HCT116 (cell line): ENCODE data around the gene DAPP1. TPM values are rescaled to one million over a fixed set of nuclear protein-coding genes. Genes with fewer than 3 reads are reported as not detected.

Experiments used
- ATAC-seq: fragments of 200-7000 bp; cut with Tn5 transposase; 2 replicates; pipeline ENCODE4 v1.9.1; 2020; ENCODE audit warnings: mild to moderate bottlenecking, moderate library complexity
- BruUV-seq: library from RNA; stranded (reverse); fragments of 400-500 nt; replicated peaks from 2 replicates; lab custom pipeline; 2021; lab: Mats Ljungman, UMichigan
- CTCF ChIA-PET: fragments of 300-600 bp; sonication (Branson Sonifier 250); formaldehyde crosslinking; loops from one replicate; lab custom pipeline; 2021; ENCODE audit warnings: antibody characterized with exemption; lab: Charles Lee
- POLR2A ChIA-PET: fragments of 300-600, 350-600 bp; sonication (Branson Sonifier 250); formaldehyde crosslinking; loops from one replicate; lab custom pipeline; 2021; ENCODE audit warnings: antibody characterized with exemption; lab: Charles Lee
- RAD21 ChIA-PET, 2 experiments: fragments of 300-600 bp; sonication (Branson Sonifier 250); formaldehyde crosslinking; loops; one replicate each; lab custom pipeline; 2023; ENCODE audit warnings: low total read pairs in 2 of 2; ENCODE audit not compliant: uncharacterized antibody in 2 of 2, unreplicated experiment in 2 of 2, low non-redundant PET in 1 of 2; lab: Charles Lee
- DNase-seq: peaks from one replicate; pipeline ENCODE4 v3.0.0-alpha.2; 2010; ENCODE audit warnings: low read depth, low spot score
- H2AFZ ChIP-seq: fragments of 200-600 bp; shearing (Covaris generic), sonication (generic); 2 replicates; pipeline ENCODE4 v1.6.1; 2017; ENCODE audit warnings: low read depth, mixed run types, mixed read lengths, antibody characterized with exemption, low read length; ENCODE audit not compliant: poor library complexity, severe bottlenecking
- H3K27ac ChIP-seq: 2 replicates; pipeline ENCODE4 v1.5.1; 2012; ENCODE audit warnings: low read depth, low read length
- H3K27me3 ChIP-seq: fragments of 200-600 bp; sonication (generic); 2 replicates; pipeline ENCODE4 v1.6.1; 2016; ENCODE audit warnings: mixed run types, low read length, mixed read lengths; ENCODE audit not compliant: insufficient read depth
- H3K36me3 ChIP-seq, 2 experiments: fragments of 200-500 bp in 1 of 2; fragments of 200-600 bp in 1 of 2; sonication (Bioruptor generic) in 1 of 2; sonication (generic) in 1 of 2; 2 replicates each; pipeline versions ENCODE4 v1.5.1 to v1.6.1; 2014 to 2016; ENCODE audit warnings: low read length in 2 of 2, inconsistent platforms in 1 of 2, mixed read lengths in 1 of 2, mixed run types in 1 of 2; ENCODE audit not compliant: insufficient read depth in 2 of 2, control insufficient read depth in 1 of 2
- H3K4me1 ChIP-seq, 2 experiments: fragments of 200-600 bp in 1 of 2; sonication (generic) in 1 of 2; 2 replicates each; pipeline versions ENCODE4 v1.5.1 to v1.6.1; 2012 to 2017; ENCODE audit warnings: low read length in 2 of 2, inconsistent platforms in 1 of 2, mild to moderate bottlenecking in 1 of 2, mixed read lengths in 1 of 2, mixed run types in 1 of 2, moderate library complexity in 1 of 2; ENCODE audit not compliant: insufficient read depth in 2 of 2, control insufficient read depth in 1 of 2
- H3K4me2 ChIP-seq: fragments of 200-600 bp; sonication (generic); 2 replicates; pipeline ENCODE4 v1.6.1; 2017; ENCODE audit warnings: mixed run types, low read length, mixed read lengths
- H3K4me3 ChIP-seq, 2 experiments: fragments of 200-600 bp in 1 of 2; sonication (generic) in 1 of 2; replicated peaks in 1 of 2; 2 replicates each; pipeline ENCODE4 v1.5.1; 2011 to 2016; ENCODE audit warnings: low read length in 2 of 2, control low read depth in 1 of 2, low read depth in 1 of 2, mild to moderate bottlenecking in 1 of 2, mixed read lengths in 1 of 2, mixed run types in 1 of 2
- H3K79me2 ChIP-seq: fragments of 200-600 bp; sonication (generic); 2 replicates; pipeline ENCODE4 v1.6.1; 2017; ENCODE audit warnings: mild to moderate bottlenecking, mixed run types, low read length, moderate library complexity, mixed read lengths; ENCODE audit not compliant: insufficient read depth
- H3K9ac ChIP-seq: fragments of 200-600 bp; sonication (generic); 2 replicates; pipeline ENCODE4 v1.6.1; 2016; ENCODE audit warnings: low read length, mixed read lengths
- H3K9me2 ChIP-seq: fragments of 200-600 bp; sonication (generic), shearing (Covaris generic); 2 replicates; pipeline ENCODE4 v1.6.1; 2017; ENCODE audit warnings: mixed run types, mild to moderate bottlenecking, moderate library complexity; ENCODE audit not compliant: insufficient read depth
- H3K9me3 ChIP-seq, 2 experiments: fragments of 200-500 bp in 1 of 2; fragments of 200-600 bp in 1 of 2; sonication (Bioruptor generic) in 1 of 2; sonication (generic) in 1 of 2; 2 replicates each; pipeline ENCODE4 v1.6.1; 2014 to 2017; ENCODE audit warnings: low read length in 2 of 2, mixed read lengths in 2 of 2, inconsistent platforms in 1 of 2, low read depth in 1 of 2, mild to moderate bottlenecking in 1 of 2, mixed run types in 1 of 2, moderate library complexity in 1 of 2; ENCODE audit not compliant: control insufficient read depth in 1 of 2, insufficient read depth in 1 of 2
- H4K20me1 ChIP-seq: fragments of 200-600 bp; sonication (generic), shearing (Covaris generic); 2 replicates; pipeline ENCODE4 v1.6.1; 2017; ENCODE audit warnings: mixed run types, mild to moderate bottlenecking, moderate library complexity; ENCODE audit not compliant: insufficient read depth
- ATF3 ChIP-seq: IDR thresholded peaks from 2 replicates; pipeline ENCODE4 v1.6.1; 2012
- CBX3 ChIP-seq: IDR thresholded peaks from 2 replicates; pipeline ENCODE4 v1.6.1; 2012; ENCODE audit warnings: low read depth
- EGR1 ChIP-seq: IDR thresholded peaks from 2 replicates; pipeline ENCODE4 v1.6.1; 2012; ENCODE audit warnings: low read depth
- ELF1 ChIP-seq: IDR thresholded peaks from 2 replicates; pipeline ENCODE4 v1.6.1; 2012; ENCODE audit warnings: low read depth, borderline replicate concordance
- JUND ChIP-seq: IDR thresholded peaks from 2 replicates; pipeline ENCODE4 v1.6.1; 2012
- POLR2A ChIP-seq: IDR thresholded peaks from 2 replicates; pipeline ENCODE4 v1.7.0; 2011; ENCODE audit warnings: borderline replicate concordance; ENCODE audit not compliant: insufficient read depth, insufficient read length; ENCODE audit errors: extremely low read depth
- POLR2AphosphoS5 ChIP-seq: IDR thresholded peaks from 2 replicates; pipeline ENCODE4 v1.6.1; 2011; ENCODE audit warnings: mild to moderate bottlenecking, low read depth, low read length, moderate library complexity
- REST ChIP-seq: IDR thresholded peaks from 2 replicates; pipeline ENCODE4 v1.6.1; 2012; ENCODE audit warnings: low read depth
- SIN3A ChIP-seq: IDR thresholded peaks from 2 replicates; pipeline ENCODE4 v1.6.1; 2012; ENCODE audit warnings: low read depth
- SP1 ChIP-seq: IDR thresholded peaks from 2 replicates; pipeline ENCODE4 v1.6.1; 2012; ENCODE audit warnings: low read depth
- SRF ChIP-seq: IDR thresholded peaks from 2 replicates; pipeline ENCODE4 v1.6.1; 2012; ENCODE audit warnings: low read depth
- TCF7L2 ChIP-seq: IDR thresholded peaks from 2 replicates; pipeline ENCODE4 v1.7.0; 2011; ENCODE audit warnings: borderline replicate concordance, inconsistent platforms; ENCODE audit not compliant: insufficient read depth, insufficient read length; ENCODE audit errors: extremely low read depth
- YY1 ChIP-seq: IDR thresholded peaks from 2 replicates; pipeline ENCODE4 v1.6.1; 2011; ENCODE audit warnings: low read length, low read depth, moderate library complexity, mild to moderate bottlenecking; ENCODE audit not compliant: insufficient replicate concordance; ENCODE audit errors: extremely low read depth
- ZBTB33 ChIP-seq: IDR thresholded peaks from 2 replicates; pipeline ENCODE4 v1.6.1; 2011; ENCODE audit warnings: mild to moderate bottlenecking, low read length, moderate library complexity; ENCODE audit not compliant: insufficient replicate concordance; ENCODE audit errors: extremely low read depth
- ZFX ChIP-seq: fragments of 450-650 bp; IDR thresholded peaks from 2 replicates; pipeline ENCODE4 v1.6.1; 2017
- intact Hi-C: fragments of 100-400 bp; cut with micrococcal nuclease; formaldehyde crosslinking; loops from 2 replicates; pipeline ENCODE4 v1.10.0; 2022
- total RNA-seq: library from RNA; stranded (reverse); gene quantifications from one replicate; pipeline ENCODE4 v1.2.1, GENCODE V29; 2021; ENCODE audit not compliant: unreplicated experiment

The DAPP1 gene
- total RNA-seq, 1 experiment from 2014 or later, result 0.76 TPM

- TF ChIP-seq REST (no peak), EGR1 (no peak), SRF (no peak), ZFX (no peak), ZBTB33 (no peak), POLR2AphosphoS5 (no peak)
These were observed 16.2 kb upstream of the DAPP1 start (continued) for GRCh38 chr4:99800332-99801004.

GRCh38 chr4:99801005-99801699 is 15.5 kb upstream of the DAPP1 start:
- RAD21 ChIA-PET, result no interaction called here
- Histone ChIP-seq H3K27me3 (peaks cover 6% of the 10 kb centered on the region; the same call in 1 of the 2 replicates), H3K9ac (no peak overlapping the region), H2AFZ (no peak overlapping the region), H3K9me2 (no peaks in the 10 kb centered on the region), H3K79me2 (no peaks in the 10 kb centered on the region), H3K27ac (no peak overlapping the region), H4K20me1 (no peaks in the 10 kb centered on the region)
- no peak for DNase-seq
- intact Hi-C loops, result no loop called here
- BruUV-seq, result no TSS peak
- CTCF ChIA-PET, result interaction anchor here (1.2 kb wide), 1 partner anchor 10 kb away, joined by 4 read pairs; no protein-coding TSS in a partner anchor
- no peak for TF ChIP-seq JUND
- TF ChIP-seq ELF1, result no peak
- TF ChIP-seq ATF3, result no peak
- no peak for TF ChIP-seq ZFX
- TF ChIP-seq SP1, result no peak
- TF ChIP-seq SIN3A, result no peak
- TF ChIP-seq TCF7L2, result no peak
- TF ChIP-seq YY1, result no peak
- TF ChIP-seq SRF, result no peak
- TF ChIP-seq CBX3, result no peak
- TF ChIP-seq POLR2A, result no peak
- TF ChIP-seq POLR2AphosphoS5, result no peak
- TF ChIP-seq, all 23 proteins: peak for 0
- Histone ChIP-seq H3K9me3 (no peaks in the 10 kb centered on the region), H3K36me3 (no peaks in the 10 kb centered on the region), H3K4me1 (no peaks in the 10 kb centered on the region), H3K4me2 (no peak overlapping the region), H3K4me3 (no peak overlapping the region)
- POLR2A ChIA-PET, result no interaction called here
- ATAC-seq, result no peak
